Measurements from ENCODE around the gene ASPHD1.
"Not testable (repeated sequence)": the region's sequence is repeated elsewhere in the genome, so short reads cannot be mapped to it uniquely, and the experiment has no call there.

Gene ASPHD1

GRCh38 chr16:29878172-29878571, 22.1 kb upstream of the ASPHD1 start:
- no peak for DNase-seq

- no peak for DNase-seq
Observed at GRCh38 chr16:29881050-29881449, 19.2 kb upstream of the ASPHD1 start.

GRCh38 chr16:29883987-29884386, 16.3 kb upstream of the ASPHD1 start:
- DNase-seq, result no peak

- not testable (repeated sequence) for DNase-seq
Observed at GRCh38 chr16:29889372-29889771, 10.9 kb upstream of the ASPHD1 start.

GRCh38 chr16:29891525-29892457, 8.5 kb upstream of the ASPHD1 start:
- no peak for DNase-seq

- DNase-seq, result no peak
Observed at GRCh38 chr16:29892458-29892813, 7.9 kb upstream of the ASPHD1 start.

- no peak for DNase-seq
Observed at GRCh38 chr16:29893553-29893952, 6.7 kb upstream of the ASPHD1 start.

- DNase-seq, result no peak
Observed at GRCh38 chr16:29894352-29894751, 5.9 kb upstream of the ASPHD1 start.

GRCh38 chr16:29896841-29897240, 3.4 kb upstream of the ASPHD1 start:
- DNase-seq, result no peak

GRCh38 chr16:29897333-29897732, 3.0 kb upstream of the ASPHD1 start:
- no peak for DNase-seq

- no peak for DNase-seq
Observed at GRCh38 chr16:29898135-29898803, 2.0 kb upstream of the ASPHD1 start.

GRCh38 chr16:29898804-29899515, 1.3 kb upstream of the ASPHD1 start:
- peak; percentile 72 to 81 for DNase-seq

GRCh38 chr16:29899516-29900101, 679 bp upstream of the ASPHD1 start, which contains the start of gene SEZ6L2:
SEZ6L2 (minus strand) TSS chr16:29899550; CDS start chr16:29899019, 531 bp downstream.
- peak; percentile 96 to 99 for DNase-seq

- no peak for DNase-seq
Observed at GRCh38 chr16:29900888-29901606, 759 bp downstream of the ASPHD1 start.

- DNase-seq, result no peak
Observed at GRCh38 chr16:29901607-29901945, 1.3 kb downstream of the ASPHD1 start.

GRCh38 chr16:29903590-29903989, 3.3 kb downstream of the ASPHD1 start:
- DNase-seq, result no peak

GRCh38 chr16:29904947-29905346, 4.7 kb downstream of the ASPHD1 start:
- DNase-seq, result no peak

GRCh38 chr16:29905668-29906067, 5.4 kb downstream of the ASPHD1 start:
- no peak for DNase-seq

- DNase-seq, result no peak
Observed at GRCh38 chr16:29906520-29907244, 6.4 kb downstream of the ASPHD1 start.

- no peak for DNase-seq
Observed at GRCh38 chr16:29907973-29908372, 7.7 kb downstream of the ASPHD1 start.

GRCh38 chr16:29908719-29909220, 8.5 kb downstream of the ASPHD1 start:
- no peak for DNase-seq

- DNase-seq, result no peak
Observed at GRCh38 chr16:29909391-29909790, 9.1 kb downstream of the ASPHD1 start.

All from SHP77 (cell line).